ENCODE measurements around the gene SETBP1. TPM values are rescaled to one million over a fixed set of nuclear protein-coding genes. Genes with fewer than 3 reads are reported as not detected.

SETBP1 gene
- total and polyA plus RNA-seq, 9 of the 15 experiments (the other 6 are each of a cell fraction or from before 2014, with no cell fraction given), result under 0.01 to 0.13 (median 0.04) TPM

DNA sequence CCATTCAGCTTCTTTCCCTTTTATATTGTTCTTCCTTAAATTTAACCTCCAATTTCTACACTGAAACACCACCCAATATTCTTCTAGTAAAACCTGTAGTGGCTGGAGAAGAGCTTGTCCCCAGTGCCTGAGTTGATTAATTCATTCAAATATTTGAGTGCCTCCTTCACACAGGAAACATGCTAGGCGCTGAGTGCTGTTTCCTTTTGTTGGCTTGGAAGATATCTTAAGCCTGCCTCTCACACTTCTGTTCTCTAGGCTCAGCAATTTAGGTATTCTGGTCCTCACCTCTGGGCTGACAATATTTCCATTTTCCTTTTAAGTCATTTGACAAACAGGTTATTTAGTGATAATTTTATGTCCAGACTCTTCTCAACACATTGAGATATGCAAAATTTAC, 185.4 kb downstream of the SETBP1 start:
- no TSS peak for BruUV-seq (replicated peaks)
- POLR2A ChIA-PET, result no interaction called here
- no peaks in the 10 kb centered on the region for H3K79me2 ChIP-seq (ENCODE audit: control insufficient read depth, insufficient read depth, low read length)

More for the DNA sequence above, 185.4 kb downstream of the SETBP1 start:
- Histone ChIP-seq H3K4me3 (no peak overlapping the region), H3K9me1 (ENCODE audit: control insufficient read depth, insufficient read depth, low read length) (no peaks in the 10 kb centered on the region), H3K4me2 (ENCODE audit: insufficient read depth, low read length) (no peak overlapping the region), H3K27me3 (ENCODE audit: control insufficient read depth in 2 of 2, insufficient read depth in 2 of 2, low read length in 2 of 2) (no peaks in the 10 kb centered on the region), H3K9ac (ENCODE audit: insufficient read depth in 1 of 2, low read depth in 2 of 2, low read length in 2 of 2) (no peak overlapping the region), H3K27ac (ENCODE audit: extremely low read depth, low read depth, low read length) (no peak overlapping the region), H2AFZ (ENCODE audit: low read depth, low read length) (no peak overlapping the region), H3K4me1 (replicated peaks in 1 of 2; ENCODE audit: control insufficient read depth in 2 of 2, insufficient read depth in 2 of 2, low read length in 2 of 2) (no peaks in the 10 kb centered on the region; a peak in 1 of 5 replicates), H4K20me1 (replicated peaks; ENCODE audit: control insufficient read depth, insufficient read depth, low read length) (0 out of 2 replicates have a peak, but pooled peaks cover 4% of the 10 kb centered on the region), H3K36me3 (ENCODE audit: control insufficient read depth, insufficient read depth, low read length) (no peaks in the 10 kb centered on the region), H3K9me3 (replicated peaks; ENCODE audit: control insufficient read depth, insufficient read depth, low read depth, low read length) (no peaks in the 10 kb centered on the region)
- intact Hi-C loops (cut with micrococcal nuclease) (no loop called here), in situ Hi-C loops (cut with MboI) (no loop called here)
- CTCF ChIA-PET (ENCODE audit: low intra/inter-chr PET ratio), result no interaction called here
- TF ChIP-seq LARP7 (IDR thresholded peaks at IDR 0.05) (no peak), PRDM10 (IDR thresholded peaks at IDR 0.05; ENCODE audit: partially characterized antibody) (no peak), KDM4B (IDR thresholded peaks at IDR 0.05; ENCODE audit: borderline replicate concordance in 2 of 2, low read depth in 1 of 2) (no peak), CBX1 (IDR thresholded peaks at IDR 0.05; ENCODE audit: low read depth) (no peak), ZNF280B (CRISPR knock-in tag; IDR thresholded peaks at IDR 0.05) (no peak), PRMT5 (CRISPR knock-in tag; IDR thresholded peaks at IDR 0.05) (no peak), ZBTB17 (CRISPR knock-in tag; IDR thresholded peaks at IDR 0.05) (no peak), CBX2 (IDR thresholded peaks at IDR 0.05; ENCODE audit: insufficient read depth, low read length, poor library complexity, severe bottlenecking) (no peak), ZNF143 (CRISPR knock-in tag; IDR thresholded peaks at IDR 0.05) (no peak)
- no peak for ATAC-seq
- no peak for FAIRE-seq
- WGBS (ENCODE audit: insufficient coverage, low coverage, missing lambda C conversion rate), result 0% methylated on average over 1 of the region's 1 CpG
- DNase-seq (ENCODE audit: extremely low read depth in 1 of 4, low spot score in 3 of 4), result no peak
